Measurements from ENCODE around the gene GGN.
"Not testable (repeated sequence)": the region's sequence is repeated elsewhere in the genome, so short reads cannot be mapped to it uniquely, and the experiment has no call there.

GGN gene

DNA sequence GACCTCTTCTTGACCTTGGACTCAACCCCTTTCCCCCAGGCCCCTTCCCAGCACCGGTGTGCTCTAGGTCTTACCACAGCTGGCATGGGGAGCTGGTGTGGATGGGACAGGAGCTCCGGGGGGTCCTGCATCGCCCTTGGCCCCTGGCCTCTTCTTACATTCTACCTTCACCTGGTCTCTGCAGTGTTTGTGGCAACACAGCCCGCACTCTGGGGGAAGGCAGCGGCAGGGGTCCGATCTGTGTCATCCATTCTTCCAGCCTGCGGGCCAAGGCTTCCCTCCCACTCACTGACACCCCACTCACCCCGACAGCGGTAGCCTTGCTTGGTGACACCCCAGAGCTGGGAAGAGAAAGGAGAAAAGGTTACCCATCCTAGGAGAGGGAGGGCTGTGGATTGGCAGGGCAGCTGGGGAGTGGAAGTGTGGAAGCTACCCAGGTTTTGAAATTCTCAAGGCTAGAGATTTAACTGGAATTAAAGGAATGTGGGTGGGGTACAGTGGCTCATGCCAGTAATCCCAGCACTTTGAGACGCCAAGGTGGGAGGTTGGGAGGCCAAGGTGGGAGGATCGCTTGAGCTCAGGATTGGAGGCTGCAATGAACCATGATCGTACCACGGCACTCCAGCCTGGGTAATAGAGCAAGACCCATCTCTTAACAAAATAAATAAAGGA, 23.3 kb upstream of the GGN start:
- no peak for DNase-seq

DNA sequence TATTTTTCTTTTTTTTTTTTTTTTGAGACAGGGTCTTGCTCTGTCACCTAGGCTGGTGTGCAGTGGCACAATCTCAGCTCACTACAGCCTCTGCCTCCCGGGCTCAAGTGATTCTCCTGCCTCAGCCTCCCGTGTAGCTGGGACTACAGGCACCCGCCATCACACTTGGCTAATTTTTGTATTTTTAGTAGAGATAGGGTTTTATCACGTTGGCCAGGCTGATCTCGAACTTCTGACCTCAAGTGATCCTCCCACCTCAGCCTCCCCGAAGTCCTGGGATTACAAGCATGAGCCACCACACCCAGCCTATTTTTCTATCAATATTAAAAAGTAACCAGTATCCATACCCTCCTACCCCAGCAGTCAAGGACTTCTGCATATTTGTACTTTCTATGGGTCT, 22.6 kb upstream of the GGN start:
- DNase-seq: not testable (repeated sequence)

DNA sequence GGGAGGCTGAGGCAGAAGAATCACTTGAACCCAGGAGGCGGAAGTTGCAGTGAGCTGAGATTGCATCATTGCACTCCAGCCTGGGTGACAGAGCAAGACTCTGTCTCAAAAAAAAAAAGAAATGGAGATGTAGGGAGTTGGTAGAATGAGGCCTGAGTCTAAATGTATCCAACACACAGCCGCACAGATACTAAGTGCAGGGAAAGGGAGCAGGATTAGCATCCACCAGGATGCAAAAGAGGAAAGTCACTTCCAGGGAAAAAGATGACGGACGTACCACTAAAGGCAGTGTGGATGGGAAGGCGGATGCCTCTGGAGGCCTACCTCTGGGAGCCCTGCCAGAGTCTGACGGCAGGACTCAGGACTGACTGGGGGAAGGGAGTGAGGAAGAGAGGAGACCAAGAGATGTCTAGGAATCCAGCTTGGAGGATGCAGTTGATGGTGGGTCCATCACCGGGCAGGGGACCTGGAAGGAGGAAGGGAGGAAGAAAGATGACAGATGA, 21.8 kb upstream of the GGN start:
- no peak for DNase-seq

DNA sequence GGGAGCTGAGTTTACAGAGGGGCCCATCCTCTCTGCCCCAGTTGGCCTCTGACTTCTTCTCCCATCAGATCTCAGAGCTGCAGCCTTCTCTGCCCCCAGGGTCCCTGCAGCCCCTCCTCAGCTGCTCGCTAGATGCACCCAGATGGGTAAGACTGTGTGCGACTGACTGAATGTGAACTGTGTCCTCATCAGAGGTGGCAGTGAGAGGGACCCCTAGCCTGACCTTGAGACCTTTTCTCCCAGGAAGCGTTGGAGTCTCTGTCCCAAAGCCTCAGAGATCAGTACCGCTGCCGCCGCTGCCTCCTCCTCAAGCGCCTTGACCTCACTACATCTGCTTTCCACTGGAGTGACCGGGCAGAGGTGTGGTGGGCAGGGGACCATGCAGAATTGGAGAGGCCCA, 17.4 kb upstream of the GGN start:
- DNase-seq: no peak

DNA sequence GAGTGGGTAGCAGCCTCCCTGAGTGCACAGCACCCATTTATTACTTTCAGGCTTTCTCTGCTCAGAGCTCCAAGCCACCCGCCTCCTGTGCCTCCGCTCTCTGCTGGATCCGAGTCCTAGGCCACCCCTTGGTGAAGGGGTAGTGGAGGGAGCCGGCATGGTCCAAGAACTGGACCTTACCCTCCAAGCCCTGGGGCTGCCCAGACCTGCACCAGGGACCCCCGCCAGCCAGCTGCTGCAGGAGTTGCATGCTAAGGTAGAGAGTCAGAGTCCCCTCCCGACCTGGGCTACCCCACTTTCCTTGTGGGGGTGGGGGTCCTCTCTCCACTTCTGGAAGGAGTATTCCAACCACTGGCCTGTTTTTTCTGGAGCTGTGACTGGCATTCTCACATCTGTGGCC, 17.0 kb upstream of the GGN start:
- DNase-seq: no peak

DNA sequence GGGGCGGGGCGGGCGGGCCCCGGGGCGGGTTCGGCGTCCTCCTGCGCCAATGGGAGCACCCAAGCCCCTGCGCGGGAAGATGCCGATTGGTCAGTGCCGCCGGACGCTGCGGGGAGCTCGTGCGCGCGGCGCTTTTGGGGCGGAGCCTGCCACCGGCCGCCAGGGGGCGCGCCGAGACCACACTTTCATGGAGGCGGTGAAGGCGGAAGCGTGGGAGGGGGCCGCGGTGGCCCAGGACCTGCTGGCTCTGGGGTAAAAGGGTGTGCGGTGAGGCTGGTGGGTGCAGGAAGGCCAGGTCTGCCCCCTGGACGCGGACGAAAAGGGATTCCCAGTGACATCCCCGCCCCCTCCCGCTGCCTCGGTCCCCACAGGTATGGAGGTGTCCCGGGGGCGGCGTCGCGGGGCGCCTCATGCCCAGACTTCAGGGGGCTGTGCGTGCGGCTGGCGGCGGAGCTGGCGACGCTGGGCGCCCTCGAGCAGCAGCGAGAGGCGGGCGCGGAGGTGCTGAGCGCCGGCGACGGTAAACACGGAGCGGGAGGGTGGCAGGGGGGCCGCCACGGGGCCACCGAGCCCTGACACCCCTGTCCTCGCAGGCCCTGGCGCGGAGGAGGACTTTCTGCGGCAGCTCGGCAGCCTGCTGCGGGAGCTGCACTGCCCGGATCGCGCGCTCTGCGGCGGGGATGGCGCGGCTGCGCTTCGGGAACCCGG, 15.3 kb upstream of the GGN start, which contains the start of gene FAM98C:
TSS of gene FAM98C (plus strand) at position 127 of the 708 bp plus-strand sequence. CDS start at position 188, 61 bp downstream.
- DNase-seq: peak; percentile 97

DNA sequence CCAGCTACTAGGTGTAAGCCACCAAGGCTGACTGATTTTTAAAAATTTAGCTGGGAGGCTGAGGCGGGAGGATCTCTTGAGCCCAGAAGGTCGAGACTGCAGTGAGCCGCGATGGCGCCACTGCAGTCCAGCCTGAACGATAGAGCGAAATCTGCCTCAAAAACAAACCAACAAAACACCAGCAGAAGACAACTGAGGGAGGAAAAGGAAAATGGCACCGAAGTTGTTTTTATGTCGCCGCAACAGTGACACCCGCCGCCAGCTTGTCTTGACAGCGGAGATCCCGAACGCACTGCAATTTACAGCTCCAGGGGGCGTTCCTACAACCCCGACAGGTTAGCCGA, 14.8 kb upstream of the GGN start:
- no peak for DNase-seq

DNA sequence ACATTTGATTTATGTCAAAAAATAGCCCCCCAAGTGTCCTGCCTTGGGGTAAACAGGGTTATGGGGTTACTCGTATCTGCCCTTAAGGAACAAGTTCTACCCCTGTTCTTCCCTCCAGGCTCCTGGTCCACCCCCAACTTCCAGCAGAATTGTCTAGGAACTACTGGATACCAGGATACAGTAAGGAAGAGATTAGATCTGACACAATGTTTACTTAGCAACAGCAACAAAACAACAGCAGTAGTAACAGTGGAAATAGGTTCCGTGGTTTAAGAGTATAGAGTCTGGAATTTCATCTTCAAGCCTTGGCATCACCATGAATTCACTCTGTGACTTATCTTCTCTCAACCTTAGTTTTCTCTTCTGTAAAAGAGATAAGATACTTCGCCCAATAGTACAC, 13.3 kb upstream of the GGN start:
- DNase-seq: no peak

DNA sequence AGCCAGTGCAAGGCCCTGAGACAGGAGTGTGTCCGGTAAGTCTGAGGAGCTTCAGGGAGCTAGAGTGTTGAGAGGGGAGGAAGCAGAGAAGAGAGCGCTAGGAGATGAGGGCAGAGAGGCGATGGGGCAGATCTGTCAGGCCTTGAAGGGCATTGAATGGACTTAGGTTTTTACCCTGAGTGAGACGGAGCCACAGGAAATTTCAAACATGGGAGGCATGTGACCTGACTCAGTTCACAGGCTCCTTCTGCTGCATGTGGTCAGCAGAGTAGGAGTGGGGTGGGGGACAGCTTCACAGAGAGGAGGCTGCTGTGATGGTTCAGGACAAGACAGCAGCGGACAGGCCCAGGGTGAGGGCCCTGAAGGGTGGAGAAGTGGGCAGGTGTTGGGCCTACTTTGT, 12.5 kb upstream of the GGN start:
- no peak for DNase-seq

DNA sequence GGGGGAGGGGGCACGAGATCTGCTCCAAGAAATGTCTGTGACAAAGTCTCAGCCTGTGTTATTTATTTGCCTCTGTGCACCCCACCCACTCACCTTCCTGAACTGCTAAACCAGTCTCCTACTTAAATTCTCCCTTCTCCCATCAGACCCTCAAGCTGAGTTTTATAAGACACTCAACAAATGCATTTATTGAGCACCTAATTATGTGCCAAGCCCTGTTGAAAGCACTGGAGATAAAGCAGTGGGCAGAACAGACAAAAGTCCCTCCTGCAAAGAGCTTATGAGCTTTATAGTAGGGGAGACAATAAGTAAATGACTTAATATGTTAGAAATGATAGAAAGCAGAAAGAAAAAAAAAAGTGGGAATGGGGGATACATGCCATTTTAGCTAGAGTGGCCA, 11.7 kb upstream of the GGN start:
- DNase-seq: no peak

DNA sequence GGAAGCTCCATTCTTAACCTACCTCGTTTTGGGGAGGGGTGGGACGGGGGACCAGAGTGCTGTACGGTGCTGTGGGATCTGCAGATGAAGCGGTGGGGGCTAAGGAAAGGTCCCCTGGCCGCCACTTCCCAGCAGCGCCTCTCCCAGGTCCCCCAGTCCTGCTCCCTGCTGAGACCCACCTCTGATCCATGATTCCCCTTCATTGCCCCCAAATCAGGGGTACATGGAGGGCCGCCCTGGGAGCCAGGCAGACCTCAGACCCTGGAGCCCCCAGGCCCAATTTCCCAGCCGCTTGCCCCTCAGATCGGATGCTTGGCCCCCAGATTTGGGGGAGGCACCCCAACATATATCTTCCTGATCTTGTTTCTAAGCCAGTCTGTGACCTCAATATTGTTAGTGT, 11.2 kb upstream of the GGN start:
- DNase-seq: no peak

DNA sequence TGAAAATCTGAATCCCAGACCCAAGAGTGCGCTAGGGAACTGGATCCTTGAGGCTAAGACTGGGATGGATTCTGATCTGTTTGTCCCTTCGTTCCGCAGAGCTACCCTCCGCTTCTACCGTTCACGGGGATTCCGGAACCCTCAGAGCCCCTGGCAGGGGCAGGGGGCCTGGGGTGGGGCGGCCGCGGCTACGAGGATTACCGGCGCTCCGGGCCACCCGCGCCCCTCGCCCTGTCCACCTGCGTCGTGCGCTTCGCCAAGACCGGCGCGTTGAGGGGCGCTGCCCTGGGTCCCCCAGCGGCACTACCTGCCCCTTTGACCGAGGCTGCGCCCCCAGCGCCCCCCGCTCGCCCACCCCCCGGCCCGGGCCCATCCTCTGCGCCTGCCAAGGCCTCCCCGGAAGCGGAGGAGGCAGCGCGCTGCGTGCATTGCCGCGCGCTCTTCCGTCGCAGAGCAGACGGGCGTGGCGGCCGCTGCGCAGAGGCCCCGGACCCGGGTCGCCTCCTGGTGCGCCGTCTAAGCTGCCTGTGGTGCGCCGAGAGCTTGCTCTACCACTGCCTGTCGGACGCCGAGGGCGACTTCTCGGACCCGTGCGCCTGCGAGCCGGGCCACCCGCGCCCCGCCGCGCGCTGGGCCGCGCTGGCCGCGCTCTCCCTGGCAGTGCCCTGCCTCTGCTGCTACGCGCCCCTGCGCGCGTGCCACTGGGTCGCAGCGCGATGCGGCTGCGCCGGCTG, 7.7 kb upstream of the GGN start:
- peak; percentile 43 for DNase-seq

DNA sequence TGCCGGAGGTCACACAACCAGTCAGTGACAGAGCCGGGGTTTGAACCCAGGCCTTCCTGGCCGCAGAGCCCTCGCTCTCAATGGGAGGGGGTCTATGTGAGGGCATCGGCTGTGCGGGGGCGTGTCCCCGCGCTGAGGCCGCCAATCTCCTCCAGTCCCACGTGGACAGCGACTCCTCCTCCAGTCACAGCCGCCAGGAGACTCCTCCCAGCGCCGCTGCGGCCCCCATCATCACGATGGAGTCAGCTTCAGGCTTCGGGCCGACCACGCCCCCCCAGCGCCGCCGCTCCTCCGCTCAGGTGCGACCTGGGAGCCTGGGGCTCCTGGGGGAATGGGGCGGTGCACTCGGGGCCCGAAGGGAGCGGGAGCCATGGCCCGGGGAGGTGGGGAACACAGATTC, 6.7 kb upstream of the GGN start:
- peak; percentile 86 for DNase-seq

DNA sequence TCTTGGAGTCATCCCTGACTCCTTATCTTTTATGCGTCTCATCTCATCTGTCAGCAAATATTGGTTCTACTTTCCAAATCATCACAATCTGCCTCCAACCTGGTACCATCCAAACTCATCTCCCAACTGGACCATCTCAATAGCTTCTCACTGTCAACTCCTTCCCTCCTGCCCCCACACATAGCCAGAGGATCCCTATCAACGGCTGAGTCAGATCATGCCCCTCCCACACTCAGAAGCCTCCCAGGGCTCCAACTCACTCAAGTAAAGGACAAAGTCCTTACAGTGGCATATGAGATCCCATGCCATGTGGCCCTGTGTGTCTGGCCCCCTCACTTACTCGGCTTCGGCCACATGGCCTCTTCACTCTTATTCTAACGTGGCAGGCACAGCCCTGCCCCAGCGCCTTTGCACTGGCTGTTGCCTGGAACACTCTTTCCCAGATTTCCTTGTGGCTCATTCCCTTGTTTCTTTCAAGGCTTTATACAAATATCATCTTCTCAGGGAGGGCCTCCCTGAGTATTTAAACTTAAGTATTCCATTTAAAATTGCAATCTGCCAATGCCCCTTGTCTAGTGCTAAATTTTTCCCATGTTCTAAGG, 5.0 kb upstream of the GGN start:
- no peak for DNase-seq

DNA sequence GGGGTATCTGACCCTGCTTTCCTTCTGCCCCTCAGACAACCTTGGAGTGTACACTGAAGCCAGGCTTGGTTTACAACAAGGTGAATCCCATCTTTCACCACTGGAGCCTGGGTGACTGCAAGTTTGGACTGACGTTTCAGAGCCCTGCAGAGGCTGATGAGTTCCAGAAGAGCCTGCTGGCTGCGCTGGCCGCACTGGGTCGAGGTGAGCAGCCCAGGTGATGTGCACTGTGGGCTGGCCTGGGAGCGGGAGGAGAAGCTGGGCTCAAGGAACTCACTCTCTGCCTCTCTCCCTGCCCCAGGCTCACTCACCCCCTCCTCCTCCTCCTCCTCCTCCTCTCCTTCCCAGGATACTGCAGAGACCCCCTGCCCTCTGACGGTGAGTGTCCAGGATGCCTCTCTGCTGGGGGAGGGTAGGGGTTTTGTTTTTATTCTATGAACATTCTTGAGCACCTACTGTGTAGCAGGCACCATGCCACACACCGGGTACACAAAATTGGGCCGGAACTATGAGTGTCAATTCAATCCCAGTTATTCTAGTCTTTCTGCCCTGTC, 4.2 kb upstream of the GGN start:
- DNase-seq: no peak

DNA sequence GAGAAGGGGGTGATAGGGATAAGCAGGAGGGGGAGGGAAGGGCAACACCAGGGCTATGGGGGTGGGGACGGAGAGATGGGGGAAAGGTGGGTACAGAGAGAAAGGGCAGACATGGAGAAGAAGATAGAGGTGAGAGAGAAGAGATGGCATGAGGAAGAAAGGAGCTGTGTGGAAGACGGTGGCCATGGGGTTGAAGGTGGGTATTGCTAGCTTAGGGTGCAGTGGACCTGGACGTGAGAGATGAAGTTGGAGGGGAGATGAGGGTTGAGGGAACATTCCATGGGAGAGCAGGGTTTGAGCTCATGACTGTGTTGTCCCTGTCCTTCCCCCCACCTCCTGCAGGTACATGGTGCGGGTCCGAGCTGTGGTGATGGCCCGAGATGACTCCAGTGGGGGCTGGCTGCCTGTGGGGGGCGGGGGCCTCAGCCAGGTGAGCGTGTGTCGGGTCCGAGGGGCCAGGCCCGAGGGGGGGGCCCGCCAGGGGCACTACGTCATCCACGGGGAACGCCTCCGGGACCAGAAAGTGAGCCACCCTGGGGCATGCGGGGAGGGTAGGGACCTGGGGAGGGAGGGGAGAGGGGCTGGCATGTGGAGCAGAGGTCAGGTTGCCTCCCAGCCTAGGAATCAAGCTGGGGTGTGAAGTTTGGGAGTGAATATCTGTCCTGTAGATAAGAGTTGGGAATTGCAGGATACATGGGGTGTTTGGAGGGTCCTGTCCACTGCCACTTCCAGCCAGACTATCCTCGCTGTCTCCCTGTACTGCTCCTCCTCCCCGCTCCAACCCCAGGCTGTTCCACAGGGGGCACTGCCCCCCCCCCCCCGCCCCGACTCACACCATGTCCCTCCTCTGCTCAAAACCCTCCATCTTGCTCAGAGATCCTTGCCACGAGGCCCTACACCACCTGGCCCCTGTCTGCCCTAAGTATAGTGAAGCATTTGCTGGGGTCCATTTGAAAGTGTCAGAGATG, 2.4 kb upstream of the GGN start:
- no peak for DNase-seq

DNA sequence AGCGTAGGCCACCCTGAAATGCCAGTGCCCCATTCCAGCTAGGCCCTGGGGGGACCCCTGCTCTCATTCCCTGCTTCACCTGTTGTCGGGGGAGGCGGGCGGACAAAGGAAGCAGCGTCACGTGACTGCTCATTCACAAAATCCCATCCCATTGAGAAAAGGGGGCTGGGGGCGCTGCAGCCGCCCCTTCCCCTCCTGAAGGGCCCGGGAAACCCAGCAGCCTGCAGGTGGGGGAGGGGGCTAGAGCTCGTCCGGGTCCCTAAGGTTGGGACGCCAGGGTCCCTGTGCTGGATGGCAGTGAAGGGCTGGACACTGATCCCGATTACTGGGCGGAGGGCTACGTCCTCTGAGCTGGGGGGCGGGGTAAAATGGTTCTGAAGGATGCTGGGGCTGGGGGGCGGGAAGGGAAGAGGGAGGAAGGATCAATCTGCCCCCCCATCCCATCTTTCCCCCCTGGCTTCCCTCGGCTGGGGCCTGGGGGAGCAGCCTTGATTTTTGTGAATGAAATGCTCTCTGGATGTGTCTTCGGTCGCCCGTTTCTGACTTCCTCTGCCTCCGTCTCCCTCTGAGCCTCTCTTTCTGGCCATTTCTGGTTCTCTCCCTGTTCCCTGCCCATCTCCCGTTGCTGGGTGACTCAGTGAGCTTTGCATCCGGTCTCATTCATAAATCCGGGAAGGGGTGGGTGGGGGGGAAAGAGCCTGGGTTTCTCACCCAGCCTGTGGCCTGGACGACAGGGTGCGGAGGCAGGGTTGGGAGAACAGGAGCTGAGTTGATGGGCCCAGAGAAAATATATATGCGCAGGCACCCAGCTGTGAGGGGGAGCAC, 1.5 kb upstream of the GGN start:
- no peak for DNase-seq

DNA sequence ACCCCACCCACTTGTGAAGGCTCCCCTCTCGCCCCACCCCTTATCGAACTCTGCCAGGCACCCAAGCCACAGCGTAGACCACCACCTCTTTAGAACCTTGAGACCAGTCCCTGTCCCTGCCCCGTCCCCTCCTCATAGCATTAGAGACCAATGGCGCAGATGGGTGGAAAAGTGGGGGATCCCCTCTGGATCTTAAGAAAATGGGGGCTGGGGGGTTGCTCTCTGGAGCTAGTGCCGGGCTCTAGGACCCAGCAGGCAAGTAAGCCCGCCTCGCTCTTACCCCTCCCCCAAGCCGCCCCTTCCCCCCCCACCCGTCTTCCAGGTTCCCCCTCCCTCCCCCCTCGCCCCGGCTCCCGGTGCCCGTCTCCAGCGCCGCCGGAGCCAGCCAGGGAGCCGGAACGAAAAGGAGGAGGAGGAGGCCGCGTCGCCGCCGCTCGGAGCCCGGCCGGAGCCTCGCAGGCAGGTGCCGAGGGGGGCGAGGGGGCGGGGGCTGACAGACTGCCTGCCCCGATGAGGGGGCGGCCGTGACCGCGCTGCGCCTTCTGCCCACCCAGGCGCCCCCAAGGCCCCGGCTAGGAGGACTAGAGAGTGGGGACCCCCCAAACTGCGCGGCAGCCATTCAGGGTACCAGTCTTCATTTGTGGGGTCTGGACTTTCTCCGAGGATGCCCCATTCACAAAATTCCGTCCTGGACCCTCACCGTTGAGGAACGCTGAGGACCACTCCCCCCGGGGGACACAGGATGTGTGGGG, 691 bp upstream of the GGN start, which contains the start of gene SPRED3:
TSS of gene SPRED3 (plus strand) at position 349 of the 752 bp plus-strand sequence. CDS start 1,606 bp downstream, outside the sequence.
- DNase-seq: no peak

DNA sequence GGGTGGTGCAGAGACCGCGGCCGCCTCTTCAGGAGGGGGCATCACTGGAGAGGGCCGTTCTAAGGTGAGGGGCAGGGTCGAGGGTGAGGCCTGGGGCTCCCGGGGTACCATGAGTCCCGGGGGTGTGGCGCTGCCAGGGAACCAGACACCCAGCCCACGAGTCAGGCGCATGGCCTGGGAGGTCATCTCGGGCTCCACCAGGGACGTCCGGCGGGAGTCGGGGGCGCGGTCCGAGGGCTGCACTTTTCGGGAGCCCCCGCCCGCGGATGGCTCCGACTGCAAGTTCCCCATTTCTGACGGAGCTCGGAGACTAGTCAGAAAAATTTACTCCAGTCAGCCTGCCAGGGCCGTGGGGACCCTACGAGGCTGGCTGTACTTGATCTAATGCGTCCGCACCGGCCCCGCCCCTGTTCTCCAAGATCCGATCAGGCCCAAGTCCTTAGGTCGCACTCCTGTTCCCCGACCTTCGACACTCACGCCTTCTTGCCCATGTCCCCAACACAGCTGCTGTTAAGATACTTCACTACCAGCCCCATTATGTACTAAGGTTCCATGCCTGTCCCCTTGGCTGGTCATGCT, 774 bp downstream of the GGN start:
- no peak for DNase-seq
